NCI-H345 treated with DMSO at 0.1 percent for 48 hours (cell line): ENCODE measurements around the gene COMMD3.
A peak's percentile ranks its signal among the peaks of the same experiment; 100 is the strongest.
"Not testable (repeated sequence)": the region's sequence is repeated elsewhere in the genome, so short reads cannot be mapped to it uniquely, and the experiment has no call there.

Source experiments
- DNase-seq: peaks from one replicate; lab custom pipeline; 2025; ENCODE audit not compliant: unreplicated experiment; lab: John Stamatoyannopoulos, UW

Gene COMMD3

GRCh38 chr10:22316286-22317075 is at the start of gene COMMD3:
Gene COMMD3 (plus strand): TSS chr10:22316388. CDS start chr10:22316418, 30 bp downstream.
- peak; percentile 23 for DNase-seq

- DNase-seq: no peak
These were observed 47.7 kb upstream of the COMMD3 start for GRCh38 chr10:22268503-22268902.

GRCh38 chr10:22271786-22272185 is 44.4 kb upstream of the COMMD3 start:
- no peak for DNase-seq

- no peak for DNase-seq
These were observed 37.8 kb upstream of the COMMD3 start for GRCh38 chr10:22278441-22278782.

GRCh38 chr10:22280078-22280477 is 36.1 kb upstream of the COMMD3 start:
- DNase-seq: no peak

GRCh38 chr10:22285130-22285529 is 31.1 kb upstream of the COMMD3 start:
- DNase-seq: no peak

GRCh38 chr10:22293747-22294404 is 22.3 kb upstream of the COMMD3 start:
- no peak for DNase-seq

GRCh38 chr10:22294694-22295093 is 21.5 kb upstream of the COMMD3 start:
- no peak for DNase-seq

GRCh38 chr10:22301193-22301592 is 15.0 kb upstream of the COMMD3 start:
- no peak for DNase-seq

- no peak for DNase-seq
These were observed 12.7 kb upstream of the COMMD3 start for GRCh38 chr10:22303461-22303860.

GRCh38 chr10:22305721-22306120 is 10.5 kb upstream of the COMMD3 start:
- DNase-seq: no peak

- no peak for DNase-seq
These were observed 7.8 kb upstream of the COMMD3 start for GRCh38 chr10:22308390-22308789.

- no peak for DNase-seq
These were observed 6.8 kb upstream of the COMMD3 start for GRCh38 chr10:22309180-22310000.

- not testable (repeated sequence) for DNase-seq
These were observed 6.2 kb upstream of the COMMD3 start for GRCh38 chr10:22310012-22310411.

GRCh38 chr10:22310928-22311327 is 5.3 kb upstream of the COMMD3 start:
- DNase-seq: no peak

- no peak for DNase-seq
These were observed 1.3 kb upstream of the COMMD3 start for GRCh38 chr10:22314852-22315251.

GRCh38 chr10:22315455-22316285 is 518 bp upstream of the COMMD3 start:
- no peak for DNase-seq

- DNase-seq: no peak
These were observed 835 bp downstream of the COMMD3 start for GRCh38 chr10:22317076-22317370.

- DNase-seq: no peak
These were observed 1.8 kb downstream of the COMMD3 start for GRCh38 chr10:22317771-22318565.

- DNase-seq: no peak
These were observed 2.6 kb downstream of the COMMD3 start for GRCh38 chr10:22318772-22319171.
